K562 (cell line): Measurements from ENCODE around the gene MBD4. TPM values are rescaled to one million over a fixed set of nuclear protein-coding genes. Genes with fewer than 3 reads are reported as not detected.
A peak's percentile ranks its signal among the peaks of the same experiment; 100 is the strongest.

Experiments
- BCOR ChIP-seq: fragments of 450-650 bp; IDR thresholded peaks from 2 replicates; pipeline ENCODE4 v1.6.1; 2016
- CBFB ChIP-seq: sonication (generic); formaldehyde crosslinking; IDR thresholded peaks from 2 replicates; pipeline ENCODE4 v1.4.0; 2020; ENCODE audit warnings: mild to moderate bottlenecking, missing genetic modification reagents
- CBX3 ChIP-seq, 2 experiments: IDR thresholded peaks; 1 replicate in 1 of 2; 2 replicates in 1 of 2; pipeline ENCODE4 v1.6.1; 2012; ENCODE audit warnings: inconsistent platforms in 2 of 2, low read length in 2 of 2, borderline replicate concordance in 1 of 2, control low read depth in 1 of 2
- CCAR2 ChIP-seq: fragments of 200-400 bp; formaldehyde crosslinking; IDR thresholded peaks from 2 replicates; pipeline ENCODE4 v1.6.1; 2017; ENCODE audit warnings: mild to moderate bottlenecking, low read depth, low read length
- CSDE1 ChIP-seq, 2 experiments: fragments of 450-650 bp; IDR thresholded peaks; 2 replicates each; pipeline ENCODE4 v1.6.1; 2016; ENCODE audit warnings: mild to moderate bottlenecking in 1 of 2
- FOS ChIP-seq: IDR thresholded peaks from 3 replicates; pipeline ENCODE4 v1.6.1; 2011; ENCODE audit not compliant: insufficient read length; ENCODE audit errors: extremely low read depth
- HDAC2 ChIP-seq: fragments of 450-650 bp; IDR thresholded peaks from 2 replicates; pipeline ENCODE4 v1.6.1; 2016; ENCODE audit warnings: mild to moderate bottlenecking
- HDAC3 ChIP-seq: fragments of 450-650 bp; IDR thresholded peaks from 2 replicates; pipeline ENCODE4 v1.6.1; 2018; ENCODE audit warnings: borderline replicate concordance, mild to moderate bottlenecking, moderate library complexity; ENCODE audit not compliant: partially characterized antibody
- NR2F6 ChIP-seq: fragments of 450-650 bp; formaldehyde crosslinking; IDR thresholded peaks from 2 replicates; pipeline ENCODE4 v1.4.0; 2020; ENCODE audit warnings: mild to moderate bottlenecking
- POLR2A ChIP-seq: fragments of 450-650 bp; conservative IDR thresholded peaks from 2 replicates; pipeline ENCODE4 v1.6.1; 2016
- SIN3A ChIP-seq, 2 experiments: fragments of 150-350 bp in 1 of 2; IDR thresholded peaks; 2 replicates each; pipeline ENCODE4 v1.6.1; 2011 to 2016; ENCODE audit warnings: borderline replicate concordance in 2 of 2, low read depth in 2 of 2, low read length in 2 of 2, mild to moderate bottlenecking in 2 of 2, moderate library complexity in 2 of 2; ENCODE audit not compliant: control insufficient read depth in 1 of 2
- SRSF9 ChIP-seq: fragments of 200-400 bp; formaldehyde crosslinking; IDR thresholded peaks from 2 replicates; pipeline ENCODE4 v1.6.1; 2017; ENCODE audit warnings: low read depth, low read length, borderline replicate concordance
- TAF9B ChIP-seq: fragments of 450-650 bp; IDR thresholded peaks from 2 replicates; pipeline ENCODE4 v1.6.1; 2018; ENCODE audit warnings: mild to moderate bottlenecking; ENCODE audit not compliant: partially characterized antibody
- TCF7 ChIP-seq: sonication (generic); IDR thresholded peaks from 2 replicates; pipeline ENCODE4 v1.6.1; 2016; ENCODE audit warnings: antibody characterized with exemption, borderline replicate concordance
- THAP7 ChIP-seq: fragments of 250-450 bp; sonication (Bioruptor Pico); IDR thresholded peaks from 2 replicates; pipeline ENCODE4 v1.5.0; 2021
- polyA plus RNA-seq, 8 experiments: library from polyadenylated mRNA; depleted of rRNA in 4 of 8; stranded (reverse) in 5 of 8; unstranded in 3 of 8; fragments of >200 nt; fragmentation: Nextera tagmentation in 2 of 8; fragmentation: Illumina TruSeq in 1 of 8; extraction: Ambion mirVana in 2 of 8; extraction: Trizol in 1 of 8; gene quantifications; 2 replicates each; pipeline versions ENCODE4 v1.2.1 to v1.2.3, GENCODE V29; 2011 to 2014; ENCODE audit warnings: inconsistent platforms in 1 of 8, missing spikeins in 1 of 8
- total RNA-seq, 7 experiments: library from RNA; depleted of rRNA in 6 of 7; stranded (reverse); fragments of >200 nt in 6 of 7; fragmentation: Illumina TruSeq in 2 of 7; extraction: Trizol in 2 of 7; gene quantifications; 2 replicates each; pipeline versions ENCODE4 v1.2.1 to v1.2.3, GENCODE V29; 2011 to 2021; ENCODE audit warnings: low replicate concordance in 1 of 7
- TF ChIP-seq, protein P1 (sequence below): fragments of 250-450 bp; sonication (Bioruptor Pico); IDR thresholded peaks from 2 replicates; pipeline ENCODE4 v1.5.0; 2021; ENCODE audit warnings: mild to moderate bottlenecking, borderline replicate concordance
- TF ChIP-seq, protein P2 (sequence below), 2 experiments: fragments of 450-650 bp; IDR thresholded peaks; 2 replicates each; pipeline ENCODE4 v1.6.1; 2016

Gene MBD4
- total and polyA plus RNA-seq, 9 of the 15 experiments (the other 6 are each of a cell fraction or from before 2014, with no cell fraction given), result 13.3 to 63.9 (median 39.0) TPM

- TF ChIP-seq, protein P1, sequence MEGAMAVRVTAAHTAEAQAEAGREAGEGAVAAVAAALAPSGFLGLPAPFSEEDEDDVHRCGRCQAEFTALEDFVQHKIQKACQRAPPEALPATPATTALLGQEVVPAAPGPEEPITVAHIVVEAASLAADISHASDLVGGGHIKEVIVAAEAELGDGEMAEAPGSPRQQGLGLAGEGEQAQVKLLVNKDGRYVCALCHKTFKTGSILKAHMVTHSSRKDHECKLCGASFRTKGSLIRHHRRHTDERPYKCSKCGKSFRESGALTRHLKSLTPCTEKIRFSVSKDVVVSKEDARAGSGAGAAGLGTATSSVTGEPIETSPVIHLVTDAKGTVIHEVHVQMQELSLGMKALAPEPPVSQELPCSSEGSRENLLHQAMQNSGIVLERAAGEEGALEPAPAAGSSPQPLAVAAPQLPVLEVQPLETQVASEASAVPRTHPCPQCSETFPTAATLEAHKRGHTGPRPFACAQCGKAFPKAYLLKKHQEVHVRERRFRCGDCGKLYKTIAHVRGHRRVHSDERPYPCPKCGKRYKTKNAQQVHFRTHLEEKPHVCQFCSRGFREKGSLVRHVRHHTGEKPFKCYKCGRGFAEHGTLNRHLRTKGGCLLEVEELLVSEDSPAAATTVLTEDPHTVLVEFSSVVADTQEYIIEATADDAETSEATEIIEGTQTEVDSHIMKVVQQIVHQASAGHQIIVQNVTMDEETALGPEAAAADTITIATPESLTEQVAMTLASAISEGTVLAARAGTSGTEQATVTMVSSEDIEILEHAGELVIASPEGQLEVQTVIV, result no peak
- no peak for TF ChIP-seq TCF7
- no peak for TF ChIP-seq CBFB (CRISPR knock-in tag)
- no peak for TF ChIP-seq SRSF9
- TF ChIP-seq CBX3 (IDR thresholded peaks at IDR 0.05; ENCODE audit: borderline replicate concordance in 1 of 2, low read length in 2 of 2), result peak in 1 of 2 experiments; percentile 20; a peak in 1 of 3 replicates
- TF ChIP-seq TAF9B, result no peak
- TF ChIP-seq HDAC3, result no peak
- TF ChIP-seq SIN3A (IDR thresholded peaks at IDR 0.05; ENCODE audit: borderline replicate concordance in 2 of 2, control insufficient read depth in 1 of 2, low read depth in 2 of 2, low read length in 2 of 2), result no peak
- TF ChIP-seq CCAR2, result no peak
- TF ChIP-seq, protein P2, sequence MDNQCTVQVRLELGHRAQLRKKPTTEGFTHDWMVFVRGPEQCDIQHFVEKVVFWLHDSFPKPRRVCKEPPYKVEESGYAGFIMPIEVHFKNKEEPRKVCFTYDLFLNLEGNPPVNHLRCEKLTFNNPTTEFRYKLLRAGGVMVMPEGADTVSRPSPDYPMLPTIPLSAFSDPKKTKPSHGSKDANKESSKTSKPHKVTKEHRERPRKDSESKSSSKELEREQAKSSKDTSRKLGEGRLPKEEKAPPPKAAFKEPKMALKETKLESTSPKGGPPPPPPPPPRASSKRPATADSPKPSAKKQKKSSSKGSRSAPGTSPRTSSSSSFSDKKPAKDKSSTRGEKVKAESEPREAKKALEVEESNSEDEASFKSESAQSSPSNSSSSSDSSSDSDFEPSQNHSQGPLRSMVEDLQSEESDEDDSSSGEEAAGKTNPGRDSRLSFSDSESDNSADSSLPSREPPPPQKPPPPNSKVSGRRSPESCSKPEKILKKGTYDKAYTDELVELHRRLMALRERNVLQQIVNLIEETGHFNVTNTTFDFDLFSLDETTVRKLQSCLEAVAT (IDR thresholded peaks at IDR 0.05), result 0 out of 4 replicates have a peak, but pooled peaks of 1 of the 2 experiments have one; percentile 19
- peak; percentile 84 for TF ChIP-seq HDAC2
- TF ChIP-seq NR2F6, result no peak
- no peak for TF ChIP-seq THAP7 (CRISPR knock-in tag)
- TF ChIP-seq CSDE1 (IDR thresholded peaks at IDR 0.05), result no peak
- TF ChIP-seq FOS, result no peak
- no peak for TF ChIP-seq POLR2A
- peak; percentile 93 for TF ChIP-seq BCOR
Observed at GRCh38 chr3:129441215-129441614, 1.5 kb upstream of the MBD4 start (continued).
